Midbrain (tissue), 1 donor: ENCODE data around the gene SLC7A1.

Source experiments
- DNase-seq: peaks from one replicate; lab custom pipeline; 2025; lab: John Stamatoyannopoulos, UW

Gene SLC7A1

DNA sequence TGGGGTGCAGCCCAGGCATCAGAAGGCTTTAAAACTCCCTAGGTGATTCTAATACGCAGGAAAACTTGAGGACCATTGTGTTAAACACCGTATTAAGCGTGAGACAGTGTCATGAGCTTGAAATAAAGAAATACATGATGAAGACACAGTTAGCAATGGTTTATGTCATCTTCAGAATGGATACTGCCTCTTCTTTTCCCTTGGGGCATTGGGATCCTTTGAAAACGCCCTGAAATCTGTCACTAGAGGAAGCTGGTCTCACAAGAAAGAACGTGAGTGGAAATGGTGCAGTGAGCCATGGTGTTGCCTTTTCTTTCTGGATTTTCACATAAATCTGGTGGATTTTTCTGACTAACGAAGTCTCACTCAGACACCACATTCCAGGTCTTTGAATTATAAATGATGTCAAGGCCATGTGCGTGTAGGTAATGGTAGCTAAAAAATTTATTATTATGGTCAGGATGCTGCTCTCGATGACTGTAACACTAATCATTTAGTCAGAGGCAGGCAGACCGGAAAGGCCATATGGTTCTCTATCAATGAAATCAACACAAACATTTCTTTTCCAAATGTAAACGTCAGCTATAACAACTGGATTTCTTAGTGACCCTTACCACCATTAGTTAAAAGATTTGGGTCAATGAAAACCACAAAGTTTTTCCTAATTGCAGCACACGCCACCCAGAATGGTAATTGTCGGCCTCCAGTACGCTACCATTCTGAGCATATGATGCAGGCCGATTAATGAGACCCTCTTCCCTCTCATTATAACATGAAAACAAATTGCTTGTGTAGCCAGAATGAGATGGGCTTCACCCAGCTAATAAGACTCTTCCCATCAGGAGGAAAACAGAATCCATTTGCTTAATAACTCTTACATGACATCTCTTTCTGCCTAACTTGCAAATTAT, 105.6 kb downstream of the SLC7A1 start:
- no peak for DNase-seq

DNA sequence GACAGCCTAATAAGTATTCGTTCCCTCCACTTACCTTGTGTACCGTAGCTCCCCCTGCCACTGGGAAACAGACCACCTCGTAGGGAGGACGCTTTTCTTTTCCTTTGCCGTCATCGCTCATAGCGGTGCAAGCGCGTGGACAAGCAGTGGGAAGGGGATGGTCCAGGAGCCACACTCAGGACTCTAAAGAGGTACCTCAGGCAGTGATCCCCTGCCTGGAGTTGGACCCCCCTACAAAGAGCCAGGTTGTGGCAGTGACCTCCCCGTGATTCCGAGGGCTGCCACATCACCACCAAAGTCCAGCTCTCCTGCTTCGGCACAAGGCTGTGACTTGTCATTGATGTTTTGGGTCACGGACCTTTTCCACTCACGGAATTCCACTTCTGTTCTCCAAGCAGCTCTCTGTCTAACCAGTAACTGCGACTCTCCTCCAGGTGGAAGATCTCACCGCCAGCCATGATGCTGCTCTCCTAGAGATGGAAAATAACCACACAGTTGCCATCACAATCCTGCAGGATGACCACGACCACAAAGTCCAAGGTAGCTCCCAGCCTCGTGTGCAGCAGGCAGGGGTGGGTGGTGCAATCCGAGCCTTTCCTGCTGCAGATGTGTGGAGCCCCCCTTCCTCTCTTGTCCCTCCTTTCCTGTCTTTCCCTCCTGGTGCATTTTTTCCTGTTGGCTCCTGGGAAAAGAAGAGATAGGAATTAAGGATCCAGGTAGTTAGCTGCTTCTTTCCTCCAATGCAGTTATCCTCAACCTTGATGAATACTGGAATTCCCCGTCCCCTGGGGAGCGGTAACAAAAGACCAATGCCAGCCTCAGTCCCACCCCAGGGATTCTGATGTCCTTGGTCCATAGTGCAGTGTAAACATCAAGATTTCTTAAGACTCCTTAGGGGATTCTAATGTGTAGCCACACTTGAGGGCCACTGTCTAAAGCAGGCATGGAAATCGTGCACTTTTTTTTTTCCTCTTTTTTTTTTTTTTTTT, 107.7 kb downstream of the SLC7A1 start:
- no peak for DNase-seq

DNA sequence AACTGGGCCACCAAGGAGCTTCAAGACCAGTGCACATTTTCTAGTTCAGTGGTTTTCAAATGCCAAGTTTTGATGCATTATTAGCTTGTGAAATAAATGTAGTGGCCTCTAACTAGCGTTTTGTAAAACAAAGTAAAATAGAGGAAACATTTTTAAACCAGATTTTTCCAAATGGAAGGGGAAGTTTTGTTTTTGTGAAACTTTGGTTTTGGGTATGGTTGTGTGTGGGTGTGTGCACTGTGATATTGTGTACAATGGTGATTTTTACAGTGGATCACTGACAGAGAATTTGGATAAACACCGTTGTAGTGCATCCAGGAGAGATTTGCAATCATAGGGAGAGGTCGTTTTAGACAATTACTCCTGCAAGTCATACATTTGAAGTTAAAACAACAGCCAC, 108.9 kb downstream of the SLC7A1 start:
- DNase-seq: no peak

GRCh38 chr13:29484796-29485195, 110.7 kb downstream of the SLC7A1 start:
- no peak for DNase-seq

GRCh38 chr13:29484236-29484635, 111.3 kb downstream of the SLC7A1 start:
- DNase-seq: no peak

GRCh38 chr13:29483623-29484022, 111.9 kb downstream of the SLC7A1 start:
- DNase-seq: no peak

- DNase-seq: no peak
These were observed 112.3 kb downstream of the SLC7A1 start for GRCh38 chr13:29483211-29483610.

- DNase-seq: no peak
These were observed 113.0 kb downstream of the SLC7A1 start for GRCh38 chr13:29482504-29482903.

- DNase-seq: no peak
These were observed 113.9 kb downstream of the SLC7A1 start for GRCh38 chr13:29481603-29482002.

DNA sequence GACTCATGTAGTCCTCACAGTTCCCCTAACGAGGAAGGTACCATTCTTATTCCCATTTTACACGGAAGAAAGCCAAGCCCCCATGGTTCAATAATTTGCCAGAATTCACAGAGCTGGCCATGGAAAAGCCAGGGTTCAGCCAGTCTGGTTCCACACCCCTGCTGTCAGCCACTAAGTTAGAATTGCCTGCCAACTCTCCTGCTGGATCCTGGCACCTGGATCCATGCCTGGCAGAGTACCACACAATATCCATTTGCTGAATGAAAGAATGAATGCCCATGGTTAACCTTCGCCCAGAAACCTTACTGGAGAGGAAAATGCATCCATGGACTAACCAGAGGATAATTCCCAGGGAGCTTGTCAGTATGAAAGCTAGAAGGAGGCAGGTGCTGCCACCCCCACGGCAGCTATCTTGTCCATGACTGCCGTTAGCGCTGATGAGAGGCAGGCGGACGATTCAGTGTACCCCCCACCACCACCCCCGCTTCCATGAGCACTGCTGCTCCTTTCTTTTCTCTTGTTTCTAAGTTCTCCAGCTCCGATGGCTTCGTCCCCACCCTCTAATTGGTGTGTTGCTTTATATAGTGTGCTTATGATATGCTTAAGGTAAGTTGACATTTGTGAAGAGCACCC, 114.5 kb downstream of the SLC7A1 start:
- no peak for DNase-seq

- no peak for DNase-seq
These were observed 115.6 kb downstream of the SLC7A1 start for GRCh38 chr13:29479716-29480492.

GRCh38 chr13:29476046-29476445, 119.4 kb downstream of the SLC7A1 start:
- DNase-seq: no peak

DNA sequence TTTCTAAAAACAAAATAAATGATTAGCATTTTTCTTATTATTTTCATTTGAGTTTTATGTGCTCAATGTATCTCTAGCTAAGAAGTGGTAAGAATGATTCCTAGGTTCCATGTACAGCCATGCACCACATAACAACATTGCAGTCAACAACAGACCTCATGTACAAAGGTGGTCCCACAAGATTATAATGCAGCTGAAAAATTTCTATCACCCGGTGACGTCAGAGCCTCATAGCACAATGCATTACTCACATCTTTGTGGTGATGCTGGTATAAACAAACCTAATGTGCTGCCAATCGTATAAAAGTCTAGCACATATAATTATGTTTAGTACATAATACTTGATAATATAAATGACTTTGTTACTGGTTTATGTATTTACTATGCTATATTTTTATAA, 120.5 kb downstream of the SLC7A1 start:
- DNase-seq: no peak

DNA sequence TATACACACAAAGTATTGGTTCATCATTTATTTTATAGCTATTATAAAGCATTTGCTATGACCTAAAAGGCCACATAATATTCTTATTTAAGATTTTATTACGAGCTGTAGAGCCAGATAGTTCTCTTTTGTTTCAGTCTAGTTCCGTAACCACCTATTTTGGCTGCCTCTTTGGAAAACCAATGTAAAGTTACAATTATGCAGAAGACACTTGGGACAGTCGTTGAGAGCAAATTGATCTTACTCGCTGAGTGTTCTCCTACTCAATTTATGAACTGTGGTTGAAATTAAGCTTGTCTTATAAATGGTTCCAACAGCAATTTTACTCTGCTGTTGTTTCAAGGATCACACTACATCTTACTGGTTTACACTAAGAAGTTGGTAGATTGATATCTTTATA, 122.3 kb downstream of the SLC7A1 start:
- DNase-seq: no peak

DNA sequence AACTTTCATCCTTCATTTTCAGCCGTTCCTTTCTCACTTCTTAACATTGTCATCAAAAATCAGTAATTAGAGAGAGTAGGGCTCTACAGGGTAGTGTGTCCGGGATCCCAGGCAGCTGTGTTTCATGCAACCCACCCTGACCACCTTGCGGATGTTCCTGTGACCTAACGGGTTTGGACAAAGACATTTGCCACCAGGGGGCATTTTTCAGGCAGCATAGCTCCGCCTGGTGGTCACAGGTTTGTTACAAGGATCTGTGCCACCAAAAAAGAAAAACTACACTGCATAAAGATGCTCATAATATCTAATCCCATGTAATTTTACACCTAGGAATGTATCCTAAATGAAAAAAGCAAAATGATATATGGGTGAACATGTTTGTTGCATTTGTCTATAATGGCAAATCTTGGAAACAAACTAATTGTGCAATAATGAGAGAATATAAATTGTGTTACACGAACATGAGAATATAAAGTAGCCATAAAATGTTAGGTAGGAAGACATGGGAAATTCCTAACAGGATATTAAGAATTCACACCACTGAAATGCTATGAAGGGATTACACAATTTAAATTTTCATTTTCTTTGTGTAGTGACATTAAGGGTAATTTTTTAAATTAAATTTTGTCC, 123.0 kb downstream of the SLC7A1 start:
- DNase-seq: no peak

- no peak for DNase-seq
These were observed 123.9 kb downstream of the SLC7A1 start for GRCh38 chr13:29471551-29471950.

DNA sequence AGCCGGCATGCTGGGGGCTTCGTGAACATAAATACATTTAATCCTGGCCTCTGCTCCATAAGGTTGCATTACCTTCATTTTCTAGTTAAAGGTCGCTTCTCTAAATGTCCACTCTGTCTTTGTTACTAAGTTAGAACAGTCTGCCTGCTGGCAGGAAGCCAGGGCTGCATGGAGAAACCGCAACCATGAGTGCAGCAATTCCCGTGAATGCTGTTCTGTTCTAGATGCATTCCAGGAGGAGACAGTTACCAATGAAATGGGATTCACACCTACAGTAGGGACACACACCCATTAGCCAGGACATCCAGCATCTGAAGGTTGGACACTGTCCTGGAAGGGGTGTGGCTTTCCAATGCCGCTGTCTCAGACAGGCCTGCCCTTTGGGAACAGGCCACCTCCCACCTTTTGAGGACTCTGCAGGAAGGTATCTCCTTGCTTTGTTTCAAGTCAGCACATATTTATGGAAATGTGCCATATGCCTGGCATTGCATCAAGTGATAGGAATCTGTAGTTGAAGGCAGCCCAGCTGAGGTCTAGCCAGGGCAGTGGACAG, 129.7 kb downstream of the SLC7A1 start:
- DNase-seq: no peak

- no peak for DNase-seq
These were observed 131.3 kb downstream of the SLC7A1 start for GRCh38 chr13:29464105-29464679.

- no peak for DNase-seq
These were observed 135.6 kb downstream of the SLC7A1 start for GRCh38 chr13:29459813-29460355.
